ENCODE measurements around the gene PLAGL2.

- no peak for TF ChIP-seq CTCF (IDR thresholded peaks at IDR 0.05)
- no peak for TF ChIP-seq POLR2A (IDR thresholded peaks at IDR 0.05)
These were observed 550 bp downstream of the PLAGL2 start for GRCh38 chr20:32206760-32207625.

Measured in uterus (tissue), 2 donors.